ENCODE data around the gene EVA1C. TPM values are rescaled to one million over a fixed set of nuclear protein-coding genes. Genes with fewer than 3 reads are reported as not detected.

EVA1C gene
- total RNA-seq, 2 experiments from 2014 or later = 11.1 to 12.7 TPM

- POLR2A ChIA-PET = no interaction called here
- Mint-ChIP-seq H3K9me3 (no peaks in the 10 kb centered on the region), H3K27ac (no peak overlapping the region), H3K4me1 (ENCODE audit: low read depth) (no peaks in the 10 kb centered on the region), H3K36me3 (ENCODE audit: low read depth) (no peaks in the 10 kb centered on the region), H3K4me3 (no peak overlapping the region), H3K27me3 (no peaks in the 10 kb centered on the region)
- Histone ChIP-seq H3K27me3 (ENCODE audit: control insufficient read depth in 1 of 2, insufficient read depth in 2 of 2, low read length in 2 of 2) (no peaks in the 10 kb centered on the region), H3K4me3 (ENCODE audit: low read length) (no peak overlapping the region), H3K4me1 (ENCODE audit: insufficient read depth, low read length) (no peaks in the 10 kb centered on the region), H3K9me3 (ENCODE audit: control insufficient read depth in 1 of 2, insufficient read depth in 1 of 2, low read length in 2 of 2) (peaks cover 0 to 10% of the 10 kb centered on the region in 2 experiments), H3K27ac (ENCODE audit: low read depth in 1 of 2, low read length in 2 of 2) (no peak overlapping the region), H3K36me3 (ENCODE audit: insufficient read depth, low read length) (no peaks in the 10 kb centered on the region)
- DNase-seq = no peak
- TF ChIP-seq, protein P1, sequence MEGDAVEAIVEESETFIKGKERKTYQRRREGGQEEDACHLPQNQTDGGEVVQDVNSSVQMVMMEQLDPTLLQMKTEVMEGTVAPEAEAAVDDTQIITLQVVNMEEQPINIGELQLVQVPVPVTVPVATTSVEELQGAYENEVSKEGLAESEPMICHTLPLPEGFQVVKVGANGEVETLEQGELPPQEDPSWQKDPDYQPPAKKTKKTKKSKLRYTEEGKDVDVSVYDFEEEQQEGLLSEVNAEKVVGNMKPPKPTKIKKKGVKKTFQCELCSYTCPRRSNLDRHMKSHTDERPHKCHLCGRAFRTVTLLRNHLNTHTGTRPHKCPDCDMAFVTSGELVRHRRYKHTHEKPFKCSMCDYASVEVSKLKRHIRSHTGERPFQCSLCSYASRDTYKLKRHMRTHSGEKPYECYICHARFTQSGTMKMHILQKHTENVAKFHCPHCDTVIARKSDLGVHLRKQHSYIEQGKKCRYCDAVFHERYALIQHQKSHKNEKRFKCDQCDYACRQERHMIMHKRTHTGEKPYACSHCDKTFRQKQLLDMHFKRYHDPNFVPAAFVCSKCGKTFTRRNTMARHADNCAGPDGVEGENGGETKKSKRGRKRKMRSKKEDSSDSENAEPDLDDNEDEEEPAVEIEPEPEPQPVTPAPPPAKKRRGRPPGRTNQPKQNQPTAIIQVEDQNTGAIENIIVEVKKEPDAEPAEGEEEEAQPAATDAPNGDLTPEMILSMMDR (IDR thresholded peaks at IDR 0.05) = no peak
- ATAC-seq (ENCODE audit: poor library complexity) = no peak
- intact Hi-C loops (cut with DNase I, micrococcal nuclease) = no loop called here
- CTCF ChIA-PET = no interaction called here
These were observed 107.7 kb downstream of the EVA1C start for GRCh38 chr21:32519945-32520874.

DNA sequence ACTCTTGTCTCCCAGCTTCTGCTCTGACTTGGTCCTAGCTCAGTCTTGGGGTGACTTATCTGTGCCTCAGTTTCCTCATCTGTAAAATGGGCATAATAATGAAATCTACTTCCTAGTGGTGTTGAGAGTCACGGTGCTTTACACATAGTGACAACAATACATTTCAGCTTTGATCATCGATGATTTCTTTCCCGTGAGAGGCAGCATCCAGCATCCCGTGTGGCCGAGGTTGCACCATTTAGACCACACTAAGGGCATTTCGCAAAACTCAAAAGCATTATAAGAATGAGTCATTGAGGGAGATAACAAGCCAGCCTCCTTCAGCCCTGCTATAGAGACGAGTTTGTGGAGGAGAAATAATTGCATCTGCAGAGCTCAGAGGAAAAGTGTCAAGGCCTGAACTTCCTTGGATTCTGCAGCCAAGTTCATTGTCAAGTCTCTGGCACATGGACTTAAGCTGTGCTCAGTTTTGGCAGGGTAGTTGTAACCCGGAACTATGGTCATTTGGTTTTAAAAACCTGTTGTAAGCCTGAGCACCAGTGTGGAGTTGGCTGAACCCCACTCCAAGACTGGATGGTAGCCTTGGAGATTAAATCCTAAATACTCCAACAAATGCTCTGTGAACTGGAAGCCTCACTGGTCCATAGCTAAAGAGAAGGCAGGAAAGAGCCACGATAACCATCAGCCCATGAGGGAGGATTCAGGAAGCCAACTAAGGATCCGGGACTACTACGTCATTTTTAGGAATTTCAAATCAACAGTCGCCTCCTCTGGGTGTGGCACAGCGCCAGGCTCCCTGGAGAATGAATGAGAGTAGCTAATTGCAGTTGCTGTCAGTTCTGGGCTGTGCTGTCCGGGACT is 108.6 kb downstream of the EVA1C start:
- TF ChIP-seq, protein P1 (IDR thresholded peaks at IDR 0.05) = no peak
- Mint-ChIP-seq H3K4me3 (no peak overlapping the region), H3K4me1 (ENCODE audit: low read depth) (no peaks in the 10 kb centered on the region), H3K36me3 (ENCODE audit: low read depth) (no peaks in the 10 kb centered on the region), H3K27ac (no peak overlapping the region), H3K9me3 (no peaks in the 10 kb centered on the region), H3K27me3 (no peaks in the 10 kb centered on the region)
- H3K4me3 ChIP-seq (ENCODE audit: low read length) = no peak overlapping the region
- ChIA-PET POLR2A (no interaction called here), CTCF (no interaction called here)
- no peaks in the 10 kb centered on the region for H3K27me3 ChIP-seq (ENCODE audit: control insufficient read depth in 1 of 2, insufficient read depth in 2 of 2, low read length in 2 of 2)
- H3K4me1 ChIP-seq (ENCODE audit: insufficient read depth, low read length) = no peaks in the 10 kb centered on the region
- intact Hi-C loops (cut with DNase I, micrococcal nuclease) = no loop called here
- DNase-seq = no peak
- no peaks in the 10 kb centered on the region for H3K36me3 ChIP-seq (ENCODE audit: insufficient read depth, low read length)
- no peak for ATAC-seq (ENCODE audit: poor library complexity)
- H3K27ac ChIP-seq (ENCODE audit: low read depth in 1 of 2, low read length in 2 of 2) = no peak overlapping the region
- H3K9me3 ChIP-seq (ENCODE audit: control insufficient read depth in 1 of 2, insufficient read depth in 1 of 2, low read length in 2 of 2) = peaks cover 0 to 10% of the 10 kb centered on the region in 2 experiments

GRCh38 chr21:32521736-32522355 is 109.3 kb downstream of the EVA1C start:
- Histone ChIP-seq H3K36me3 (ENCODE audit: insufficient read depth, low read length) (no peaks in the 10 kb centered on the region), H3K4me1 (ENCODE audit: insufficient read depth, low read length) (no peaks in the 10 kb centered on the region), H3K27ac (ENCODE audit: low read depth in 1 of 2, low read length in 2 of 2) (no peak overlapping the region), H3K27me3 (ENCODE audit: control insufficient read depth in 1 of 2, insufficient read depth in 2 of 2, low read length in 2 of 2) (no peaks in the 10 kb centered on the region), H3K4me3 (ENCODE audit: low read length) (no peak overlapping the region), H3K9me3 (ENCODE audit: control insufficient read depth in 1 of 2, insufficient read depth in 1 of 2, low read length in 2 of 2) (peaks cover 0 to 11% of the 10 kb centered on the region in 2 experiments)
- ATAC-seq (ENCODE audit: poor library complexity) = no peak
- no peak overlapping the region for H3K27ac Mint-ChIP-seq
- intact Hi-C loops (cut with DNase I, micrococcal nuclease) = no loop called here
- POLR2A ChIA-PET = interaction anchor here (1.1 kb wide), 1 partner anchor 48 kb away, joined by 3 read pairs; no protein-coding TSS in a partner anchor
- no peaks in the 10 kb centered on the region for H3K27me3 Mint-ChIP-seq
- TF ChIP-seq, protein P1 (IDR thresholded peaks at IDR 0.05) = no peak
- no peaks in the 10 kb centered on the region for H3K36me3 Mint-ChIP-seq (ENCODE audit: low read depth)
- CTCF ChIA-PET = no interaction called here
- no peak overlapping the region for H3K4me3 Mint-ChIP-seq
- no peak for DNase-seq
- H3K9me3 Mint-ChIP-seq = no peaks in the 10 kb centered on the region
- no peaks in the 10 kb centered on the region for H3K4me1 Mint-ChIP-seq (ENCODE audit: low read depth)
